HepG2 (cell line): ENCODE measurements around the gene SF3B5. TPM values are rescaled to one million over a fixed set of nuclear protein-coding genes. Genes with fewer than 3 reads are reported as not detected.
A peak's percentile ranks its signal among the peaks of the same experiment; 100 is the strongest.

Experiments
- CC2D1A ChIP-seq: sonication (generic); formaldehyde crosslinking; IDR thresholded peaks from 2 replicates; pipeline ENCODE4 v1.8.1; 2023; ENCODE audit warnings: mild to moderate bottlenecking, missing genetic modification reagents
- KLF6 ChIP-seq: IDR thresholded peaks from 2 replicates; pipeline ENCODE4 v1.8.0; 2016; ENCODE audit warnings: missing biosample characterization, missing genetic modification reagents
- MTF1 ChIP-seq: sonication (generic); formaldehyde crosslinking; IDR thresholded peaks from 2 replicates; pipeline ENCODE4 v1.5.0; 2020; ENCODE audit warnings: missing genetic modification reagents
- NKX3-1 ChIP-seq: sonication (generic); formaldehyde crosslinking; IDR thresholded peaks from 2 replicates; pipeline ENCODE4 v1.5.0; 2020; ENCODE audit warnings: missing genetic modification reagents
- NPAS2 ChIP-seq: sonication (generic); formaldehyde crosslinking; IDR thresholded peaks from 2 replicates; pipeline ENCODE4 v1.8.0; 2022; ENCODE audit warnings: mild to moderate bottlenecking, missing genetic modification reagents, borderline replicate concordance
- NR2F1 ChIP-seq, 2 experiments: fragments of 450-650 bp in 1 of 2; formaldehyde crosslinking in 1 of 2; IDR thresholded peaks; 2 replicates each; pipeline versions ENCODE4 v1.5.0 to v1.6.1; 2016 to 2020; ENCODE audit warnings: mild to moderate bottlenecking in 1 of 2, missing compliant biosample characterization in 1 of 2, missing genetic modification reagents in 1 of 2, moderate library complexity in 1 of 2
- ONECUT2 ChIP-seq: sonication (generic); formaldehyde crosslinking; IDR thresholded peaks from 2 replicates; pipeline ENCODE4 v1.4.0; 2020; ENCODE audit warnings: missing genetic modification reagents
- POLR2AphosphoS5 ChIP-seq: IDR thresholded peaks from 2 replicates; pipeline ENCODE4 v1.6.1; 2012; ENCODE audit warnings: low read depth, low read length
- SIX4 ChIP-seq: sonication (generic); formaldehyde crosslinking; IDR thresholded peaks from 2 replicates; pipeline ENCODE4 v1.4.0; 2020; ENCODE audit warnings: missing genetic modification reagents
- SMC3 ChIP-seq: IDR thresholded peaks from 2 replicates; pipeline ENCODE4 v1.6.1; 2011; ENCODE audit warnings: low read length, improper control_type of control experiment
- TMF1 ChIP-seq: sonication (generic); formaldehyde crosslinking; IDR thresholded peaks from 2 replicates; pipeline ENCODE4 v1.8.1; 2022; ENCODE audit warnings: low read depth, missing genetic modification reagents
- ZNF10 ChIP-seq: sonication (generic); formaldehyde crosslinking; IDR thresholded peaks from 2 replicates; pipeline ENCODE4 v1.4.0; 2020; ENCODE audit warnings: mild to moderate bottlenecking, low read depth, missing genetic modification reagents, borderline replicate concordance
- ZNF124 ChIP-seq: sonication (generic); formaldehyde crosslinking; IDR thresholded peaks from 2 replicates; pipeline ENCODE4 v1.4.0; 2020; ENCODE audit warnings: missing genetic modification reagents
- ZNF205 ChIP-seq: IDR thresholded peaks from 2 replicates; pipeline ENCODE4 v1.6.1; 2018; ENCODE audit warnings: missing biosample characterization, missing genetic modification reagents
- ZNF256 ChIP-seq: sonication (generic); formaldehyde crosslinking; conservative IDR thresholded peaks from 2 replicates; pipeline ENCODE4 v1.4.0; 2020; ENCODE audit warnings: missing genetic modification reagents
- ZNF792 ChIP-seq: IDR thresholded peaks from 2 replicates; pipeline ENCODE4 v1.6.1; 2016
- ZSCAN25 ChIP-seq: sonication (generic); formaldehyde crosslinking; IDR thresholded peaks from 2 replicates; pipeline ENCODE4 v1.8.0; 2022; ENCODE audit warnings: mild to moderate bottlenecking, missing genetic modification reagents
- polyA plus RNA-seq, 8 experiments: library from polyadenylated mRNA; depleted of rRNA in 3 of 8; stranded (reverse) in 7 of 8; unstranded in 1 of 8; fragments of >200 nt; fragmentation: Illumina TruSeq in 4 of 8; extraction: Trizol in 4 of 8; gene quantifications; 2 replicates each; pipeline versions ENCODE4 v1.2.1 to v1.2.3, GENCODE V29; 2011 to 2016; ENCODE audit warnings: low read depth in 4 of 8, missing spikeins in 1 of 8, mixed read lengths in 1 of 8; ENCODE audit not compliant: insufficient read depth in 1 of 8
- total RNA-seq, 5 experiments: library from RNA; depleted of rRNA; stranded (reverse); fragments of >200 nt; fragmentation: Illumina TruSeq; extraction: Trizol; gene quantifications; 2 replicates each; pipeline ENCODE4 v1.2.3, GENCODE V29; 2016; ENCODE audit warnings: low read depth in 1 of 5
- TF ChIP-seq, protein P1 (sequence below): sonication (generic); formaldehyde crosslinking; IDR thresholded peaks from 2 replicates; pipeline ENCODE4 v1.4.0; 2020; ENCODE audit warnings: missing genetic modification reagents, borderline replicate concordance
- TF ChIP-seq, protein P2 (sequence below): sonication (generic); formaldehyde crosslinking; IDR thresholded peaks from 2 replicates; pipeline ENCODE4 v1.5.1; 2020; ENCODE audit warnings: mild to moderate bottlenecking, missing genetic modification reagents, moderate library complexity
- TF ChIP-seq, protein P3 (sequence below): sonication (generic); formaldehyde crosslinking; IDR thresholded peaks from 2 replicates; pipeline ENCODE4 v1.4.0; 2020; ENCODE audit warnings: missing genetic modification reagents
- TF ChIP-seq, protein P4 (sequence below): fragments of 450-650 bp; IDR thresholded peaks from 2 replicates; pipeline ENCODE4 v1.6.1; 2017

Gene SF3B5
- total and polyA plus RNA-seq, 2 of the 13 experiments (the other 11 are each of a cell fraction or from before 2014, with no cell fraction given): 263 to 292 TPM

DNA sequence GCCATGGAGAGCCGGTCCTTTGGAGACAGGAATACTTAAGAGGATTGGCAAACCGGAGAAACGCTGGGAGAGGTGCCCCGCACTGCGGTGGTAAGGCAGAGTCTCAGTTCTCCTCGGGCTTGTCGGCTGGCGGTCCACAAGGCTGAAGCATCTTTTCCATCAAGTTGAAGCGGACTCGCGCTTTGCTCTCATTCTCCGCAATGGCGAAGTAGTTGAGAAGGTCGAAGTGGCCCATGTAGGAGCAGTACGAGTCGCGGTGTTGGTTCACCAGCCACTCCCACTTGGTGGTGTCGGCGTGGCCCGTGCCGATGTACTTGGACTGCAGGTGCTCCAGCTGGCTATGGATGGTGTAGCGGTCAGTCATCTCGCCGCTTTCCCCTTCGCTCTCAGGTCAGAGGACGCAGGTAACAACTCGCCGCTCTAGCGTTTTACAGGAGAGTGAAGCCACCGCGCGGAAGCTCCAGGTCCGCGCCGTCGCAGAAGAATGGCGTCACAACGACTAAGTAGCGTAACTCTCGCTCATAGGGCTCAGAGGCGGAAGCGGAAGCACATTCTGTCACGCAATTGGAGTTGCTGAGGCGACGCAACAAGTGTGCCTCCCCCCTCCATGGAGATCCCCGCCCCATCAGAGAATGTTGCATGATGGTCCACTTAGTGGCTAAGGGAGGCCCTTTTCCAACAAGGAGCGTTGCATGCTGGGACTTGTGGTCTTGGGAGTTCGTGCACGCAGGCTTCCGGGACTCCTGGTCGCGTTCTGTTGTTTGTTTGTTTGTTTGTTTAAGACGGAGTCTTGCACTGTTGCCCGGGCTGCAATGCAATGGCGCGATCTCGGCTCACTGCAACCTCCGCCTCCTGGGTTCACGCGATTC lies at the start of gene SF3B5 (continued):
- peak; percentile 89 for TF ChIP-seq ZNF792
- TF ChIP-seq, protein P1, sequence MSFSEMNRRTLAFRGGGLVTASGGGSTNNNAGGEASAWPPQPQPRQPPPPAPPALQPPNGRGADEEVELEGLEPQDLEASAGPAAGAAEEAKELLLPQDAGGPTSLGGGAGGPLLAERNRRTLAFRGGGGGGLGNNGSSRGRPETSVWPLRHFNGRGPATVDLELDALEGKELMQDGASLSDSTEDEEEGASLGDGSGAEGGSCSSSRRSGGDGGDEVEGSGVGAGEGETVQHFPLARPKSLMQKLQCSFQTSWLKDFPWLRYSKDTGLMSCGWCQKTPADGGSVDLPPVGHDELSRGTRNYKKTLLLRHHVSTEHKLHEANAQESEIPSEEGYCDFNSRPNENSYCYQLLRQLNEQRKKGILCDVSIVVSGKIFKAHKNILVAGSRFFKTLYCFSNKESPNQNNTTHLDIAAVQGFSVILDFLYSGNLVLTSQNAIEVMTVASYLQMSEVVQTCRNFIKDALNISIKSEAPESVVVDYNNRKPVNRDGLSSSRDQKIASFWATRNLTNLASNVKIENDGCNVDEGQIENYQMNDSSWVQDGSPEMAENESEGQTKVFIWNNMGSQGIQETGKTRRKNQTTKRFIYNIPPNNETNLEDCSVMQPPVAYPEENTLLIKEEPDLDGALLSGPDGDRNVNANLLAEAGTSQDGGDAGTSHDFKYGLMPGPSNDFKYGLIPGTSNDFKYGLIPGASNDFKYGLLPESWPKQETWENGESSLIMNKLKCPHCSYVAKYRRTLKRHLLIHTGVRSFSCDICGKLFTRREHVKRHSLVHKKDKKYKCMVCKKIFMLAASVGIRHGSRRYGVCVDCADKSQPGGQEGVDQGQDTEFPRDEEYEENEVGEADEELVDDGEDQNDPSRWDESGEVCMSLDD: no peak
- peak; percentile 83 for TF ChIP-seq KLF6
- peak; percentile 97; the same call in 1 of the 2 replicates for TF ChIP-seq ZNF124 (CRISPR knock-in tag)
- TF ChIP-seq ZNF10 (CRISPR knock-in tag): no peak
- no peak for TF ChIP-seq ZNF256 (CRISPR knock-in tag)
- TF ChIP-seq SIX4 (CRISPR knock-in tag): peak; percentile 68
- TF ChIP-seq NPAS2: no peak
- no peak for TF ChIP-seq SMC3
- TF ChIP-seq, protein P2, sequence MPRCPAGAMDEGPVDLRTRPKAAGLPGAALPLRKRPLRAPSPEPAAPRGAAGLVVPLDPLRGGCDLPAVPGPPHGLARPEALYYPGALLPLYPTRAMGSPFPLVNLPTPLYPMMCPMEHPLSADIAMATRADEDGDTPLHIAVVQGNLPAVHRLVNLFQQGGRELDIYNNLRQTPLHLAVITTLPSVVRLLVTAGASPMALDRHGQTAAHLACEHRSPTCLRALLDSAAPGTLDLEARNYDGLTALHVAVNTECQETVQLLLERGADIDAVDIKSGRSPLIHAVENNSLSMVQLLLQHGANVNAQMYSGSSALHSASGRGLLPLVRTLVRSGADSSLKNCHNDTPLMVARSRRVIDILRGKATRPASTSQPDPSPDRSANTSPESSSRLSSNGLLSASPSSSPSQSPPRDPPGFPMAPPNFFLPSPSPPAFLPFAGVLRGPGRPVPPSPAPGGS (CRISPR knock-in tag): peak; percentile 12; the same call in 1 of the 2 replicates
- no peak for TF ChIP-seq CC2D1A
- TF ChIP-seq TMF1 (CRISPR knock-in tag): peak; percentile 37; the same call in 1 of the 2 replicates
- TF ChIP-seq POLR2AphosphoS5: peak; percentile 98
- TF ChIP-seq MTF1 (CRISPR knock-in tag): no peak
- TF ChIP-seq, protein P3, sequence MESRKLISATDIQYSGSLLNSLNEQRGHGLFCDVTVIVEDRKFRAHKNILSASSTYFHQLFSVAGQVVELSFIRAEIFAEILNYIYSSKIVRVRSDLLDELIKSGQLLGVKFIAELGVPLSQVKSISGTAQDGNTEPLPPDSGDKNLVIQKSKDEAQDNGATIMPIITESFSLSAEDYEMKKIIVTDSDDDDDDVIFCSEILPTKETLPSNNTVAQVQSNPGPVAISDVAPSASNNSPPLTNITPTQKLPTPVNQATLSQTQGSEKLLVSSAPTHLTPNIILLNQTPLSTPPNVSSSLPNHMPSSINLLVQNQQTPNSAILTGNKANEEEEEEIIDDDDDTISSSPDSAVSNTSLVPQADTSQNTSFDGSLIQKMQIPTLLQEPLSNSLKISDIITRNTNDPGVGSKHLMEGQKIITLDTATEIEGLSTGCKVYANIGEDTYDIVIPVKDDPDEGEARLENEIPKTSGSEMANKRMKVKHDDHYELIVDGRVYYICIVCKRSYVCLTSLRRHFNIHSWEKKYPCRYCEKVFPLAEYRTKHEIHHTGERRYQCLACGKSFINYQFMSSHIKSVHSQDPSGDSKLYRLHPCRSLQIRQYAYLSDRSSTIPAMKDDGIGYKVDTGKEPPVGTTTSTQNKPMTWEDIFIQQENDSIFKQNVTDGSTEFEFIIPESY (CRISPR knock-in tag): peak; percentile 71
- peak; percentile 85; the same call in 1 of the 2 replicates for TF ChIP-seq ZNF205
- TF ChIP-seq ONECUT2: no peak; the same call in 1 of the 2 replicates
- peak; percentile 81; the same call in 1 of the 2 replicates for TF ChIP-seq NKX3-1 (CRISPR knock-in tag)
- TF ChIP-seq, protein P4, sequence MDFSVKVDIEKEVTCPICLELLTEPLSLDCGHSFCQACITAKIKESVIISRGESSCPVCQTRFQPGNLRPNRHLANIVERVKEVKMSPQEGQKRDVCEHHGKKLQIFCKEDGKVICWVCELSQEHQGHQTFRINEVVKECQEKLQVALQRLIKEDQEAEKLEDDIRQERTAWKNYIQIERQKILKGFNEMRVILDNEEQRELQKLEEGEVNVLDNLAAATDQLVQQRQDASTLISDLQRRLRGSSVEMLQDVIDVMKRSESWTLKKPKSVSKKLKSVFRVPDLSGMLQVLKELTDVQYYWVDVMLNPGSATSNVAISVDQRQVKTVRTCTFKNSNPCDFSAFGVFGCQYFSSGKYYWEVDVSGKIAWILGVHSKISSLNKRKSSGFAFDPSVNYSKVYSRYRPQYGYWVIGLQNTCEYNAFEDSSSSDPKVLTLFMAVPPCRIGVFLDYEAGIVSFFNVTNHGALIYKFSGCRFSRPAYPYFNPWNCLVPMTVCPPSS: no peak
- peak; percentile 46; the same call in 1 of the 2 replicates for TF ChIP-seq ZSCAN25 (CRISPR knock-in tag)
- TF ChIP-seq NR2F1 (CRISPR knock-in tag; IDR thresholded peaks at IDR 0.05): no peak
